Brain pericyte (primary cell): ENCODE measurements around the gene MYOZ1.
"Not testable (repeated sequence)": the region's sequence is repeated elsewhere in the genome, so short reads cannot be mapped to it uniquely, and the experiment has no call there.

Experiments
- DNase-seq: peaks from one replicate; pipeline ENCODE4 v3.0.0-alpha.2; 2012; ENCODE audit warnings: low read depth, low spot score

The MYOZ1 gene, protein sequence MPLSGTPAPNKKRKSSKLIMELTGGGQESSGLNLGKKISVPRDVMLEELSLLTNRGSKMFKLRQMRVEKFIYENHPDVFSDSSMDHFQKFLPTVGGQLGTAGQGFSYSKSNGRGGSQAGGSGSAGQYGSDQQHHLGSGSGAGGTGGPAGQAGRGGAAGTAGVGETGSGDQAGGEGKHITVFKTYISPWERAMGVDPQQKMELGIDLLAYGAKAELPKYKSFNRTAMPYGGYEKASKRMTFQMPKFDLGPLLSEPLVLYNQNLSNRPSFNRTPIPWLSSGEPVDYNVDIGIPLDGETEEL

DNA sequence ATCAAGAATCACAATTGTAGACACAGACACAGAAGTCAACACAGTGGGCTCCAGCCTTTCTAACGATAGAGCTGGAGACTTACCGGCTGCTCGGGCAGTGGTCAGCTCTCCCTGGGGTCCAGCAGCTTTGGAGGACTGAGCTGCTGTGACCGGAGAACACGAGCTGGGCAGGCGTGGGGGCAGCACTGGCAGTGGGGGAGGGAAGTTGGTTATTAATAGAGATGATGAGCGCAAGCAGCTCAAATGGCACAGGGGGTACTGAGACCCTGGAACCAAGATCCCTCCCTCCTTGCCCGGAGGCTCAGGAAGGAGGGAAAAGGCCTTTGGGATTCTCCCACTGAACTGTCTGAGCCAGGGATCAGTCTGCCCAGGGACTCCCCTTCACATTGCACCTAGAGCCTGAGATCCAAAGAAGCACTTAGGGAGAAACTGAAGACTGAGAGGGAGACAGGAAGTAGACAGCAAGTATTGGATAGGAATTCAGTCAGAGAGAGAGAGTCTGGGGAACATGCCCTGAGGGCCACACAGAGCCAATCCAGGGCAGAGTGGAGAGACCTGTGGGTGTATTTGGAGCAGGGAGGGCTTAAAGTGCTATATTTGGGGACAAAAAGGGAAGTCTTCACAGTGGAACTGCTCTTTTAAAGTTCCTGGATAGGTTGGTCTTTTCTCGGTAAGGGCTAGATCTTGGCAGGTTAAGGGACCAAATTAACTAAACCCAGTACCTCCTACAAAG, at the start of gene MYOZ1:
TSS of gene MYOZ1 (minus strand) at position 147 of the 733 bp plus-strand sequence. CDS start 1,457 bp downstream, outside the sequence.
- DNase-seq = no peak

DNA sequence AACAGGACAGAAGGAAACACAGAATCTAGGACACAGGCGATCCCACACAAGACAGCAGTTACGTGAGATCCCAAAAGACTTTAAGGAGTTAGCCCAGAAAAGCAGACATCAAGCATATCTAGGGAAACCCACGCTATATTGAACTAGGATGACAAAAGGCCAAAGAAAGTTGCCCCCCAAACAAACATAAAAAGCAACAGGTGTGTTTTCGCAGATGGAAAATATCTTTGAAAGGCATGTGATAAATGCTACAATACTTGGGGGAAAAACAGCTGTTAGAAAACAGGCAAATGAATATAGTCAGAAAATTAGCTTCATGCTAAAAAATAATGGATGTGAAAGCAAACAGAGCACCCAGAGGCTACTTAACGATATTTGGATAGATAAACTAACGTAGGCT, 49.5 kb upstream of the MYOZ1 start:
- DNase-seq = not testable (repeated sequence)

DNA sequence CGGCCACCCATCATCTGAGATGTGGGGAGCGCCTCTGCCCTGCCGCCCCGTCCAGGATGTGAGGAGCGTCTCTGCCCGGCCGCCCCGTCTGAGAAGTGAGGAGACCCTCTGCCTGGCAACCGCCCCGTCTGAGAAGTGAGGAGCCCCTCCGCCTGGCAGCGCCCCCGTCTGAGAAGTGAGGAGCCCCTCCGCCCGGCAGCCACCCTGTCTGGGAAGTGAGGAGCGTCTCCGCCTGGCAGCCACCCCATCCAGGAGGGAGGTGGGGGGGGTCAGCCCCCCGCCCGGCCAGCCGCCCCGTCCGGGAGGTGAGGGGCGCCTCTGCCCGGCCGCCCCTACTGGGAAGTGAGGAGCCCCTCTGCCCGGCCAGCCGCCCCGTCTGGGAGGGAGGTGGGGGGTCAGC, 48.3 kb upstream of the MYOZ1 start:
- DNase-seq = not testable (repeated sequence)

DNA sequence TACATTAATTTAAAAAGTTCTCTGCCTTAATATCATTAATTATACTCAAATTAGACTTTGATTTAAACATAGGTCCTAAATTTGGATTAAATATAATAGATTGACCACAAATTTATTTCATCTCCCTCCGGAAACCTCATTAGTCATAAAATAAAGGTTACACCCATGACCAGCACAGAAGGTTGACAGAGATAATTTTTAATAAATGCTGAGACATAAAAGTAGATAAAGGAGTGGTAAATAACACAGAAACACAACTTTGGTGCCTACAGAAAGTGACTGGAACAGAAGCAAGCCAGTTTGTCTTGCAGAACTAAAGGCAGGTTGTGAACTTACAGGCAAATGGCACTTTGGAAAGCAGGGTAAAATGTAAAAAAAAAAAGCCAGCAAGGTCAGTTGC, 46.4 kb upstream of the MYOZ1 start:
- not testable (repeated sequence) for DNase-seq

DNA sequence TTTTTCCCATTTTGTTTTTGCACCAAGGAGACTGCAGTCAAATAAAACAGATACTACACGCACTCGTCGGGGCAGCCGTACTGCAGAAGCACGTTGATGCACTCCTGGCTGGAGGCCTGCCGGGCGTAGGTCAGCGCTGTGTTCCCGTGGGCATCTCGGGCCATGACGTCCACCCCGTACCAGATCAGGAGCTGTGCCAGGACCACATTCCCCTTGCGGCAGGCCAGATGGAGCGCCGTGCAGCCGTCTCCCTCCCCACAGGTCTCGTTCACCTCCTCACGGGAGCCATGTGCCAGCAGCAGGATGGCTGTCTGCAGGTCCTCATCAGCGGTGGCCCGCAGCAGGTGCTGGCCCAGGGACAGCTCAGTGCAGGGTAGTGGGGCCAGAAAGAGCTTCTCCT, 33.3 kb upstream of the MYOZ1 start:
- DNase-seq = not testable (repeated sequence)

DNA sequence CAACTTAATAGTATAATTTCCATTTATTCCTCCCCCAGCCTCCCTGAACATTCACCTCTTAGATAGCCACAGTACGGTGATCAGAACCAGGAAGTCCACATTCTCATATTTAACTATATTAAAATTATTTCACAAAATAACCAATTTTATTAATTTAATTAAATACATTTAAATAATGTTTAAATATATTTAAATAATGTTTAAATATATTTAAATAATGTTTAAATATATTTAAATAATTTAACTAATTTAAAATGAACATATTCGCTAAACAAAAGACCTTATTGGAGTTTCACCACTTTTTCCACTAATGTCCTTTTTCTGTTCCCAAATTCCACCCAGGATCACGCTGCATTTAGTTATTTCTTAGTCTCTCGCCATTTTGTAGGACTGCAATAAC, 27.1 kb upstream of the MYOZ1 start:
- DNase-seq = not testable (repeated sequence)

DNA sequence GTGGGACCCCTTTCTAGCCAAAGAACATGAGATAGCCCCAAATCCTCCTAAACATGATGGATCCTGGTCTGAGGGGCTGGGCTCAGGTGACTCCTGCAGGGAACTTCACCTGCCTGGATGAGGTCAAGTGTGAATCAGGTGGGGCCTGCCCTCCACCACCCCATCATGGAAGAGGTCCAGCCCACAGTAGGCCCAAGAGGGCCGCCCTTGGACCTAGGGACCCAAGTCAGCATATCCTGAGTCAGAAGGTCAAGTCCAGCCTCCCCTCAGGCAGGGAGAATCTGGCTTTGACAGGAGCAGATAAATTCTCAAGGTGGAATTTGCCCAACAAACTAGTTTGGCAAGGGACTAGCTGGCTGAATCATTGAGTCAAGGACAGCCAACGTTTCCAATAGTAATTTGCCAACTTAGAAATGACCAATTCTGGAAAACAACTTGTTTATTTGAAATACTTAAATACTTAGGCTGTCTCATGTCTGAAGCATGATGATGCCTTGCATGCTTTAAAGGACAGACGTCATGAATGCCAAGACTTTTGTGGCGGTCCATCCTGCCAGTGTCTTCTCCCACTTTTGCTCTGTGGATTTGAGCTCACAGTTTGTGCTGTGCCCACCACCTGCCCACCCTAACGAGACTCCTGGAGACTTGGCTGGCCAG, 25.0 kb upstream of the MYOZ1 start:
- DNase-seq = not testable (repeated sequence)

DNA sequence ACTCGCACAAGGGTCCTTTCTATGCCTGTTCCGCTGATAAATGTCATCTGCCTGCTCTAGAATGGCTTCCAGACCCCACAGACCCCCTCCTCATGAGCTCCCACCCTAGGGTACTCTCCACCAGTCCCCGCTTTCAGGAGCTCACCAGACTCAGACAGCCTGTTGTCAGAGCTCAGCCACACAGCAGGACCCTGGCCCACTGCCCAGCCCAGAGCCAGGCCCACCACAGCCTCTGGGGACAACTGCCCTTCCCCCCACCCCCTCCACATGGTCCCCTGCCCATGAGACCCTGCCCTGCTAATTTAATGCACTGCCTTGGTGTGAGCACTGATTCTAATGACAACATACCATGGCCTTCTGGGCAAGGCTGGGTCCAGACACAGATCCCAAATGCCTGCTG, 24.3 kb upstream of the MYOZ1 start:
- DNase-seq = not testable (repeated sequence)

DNA sequence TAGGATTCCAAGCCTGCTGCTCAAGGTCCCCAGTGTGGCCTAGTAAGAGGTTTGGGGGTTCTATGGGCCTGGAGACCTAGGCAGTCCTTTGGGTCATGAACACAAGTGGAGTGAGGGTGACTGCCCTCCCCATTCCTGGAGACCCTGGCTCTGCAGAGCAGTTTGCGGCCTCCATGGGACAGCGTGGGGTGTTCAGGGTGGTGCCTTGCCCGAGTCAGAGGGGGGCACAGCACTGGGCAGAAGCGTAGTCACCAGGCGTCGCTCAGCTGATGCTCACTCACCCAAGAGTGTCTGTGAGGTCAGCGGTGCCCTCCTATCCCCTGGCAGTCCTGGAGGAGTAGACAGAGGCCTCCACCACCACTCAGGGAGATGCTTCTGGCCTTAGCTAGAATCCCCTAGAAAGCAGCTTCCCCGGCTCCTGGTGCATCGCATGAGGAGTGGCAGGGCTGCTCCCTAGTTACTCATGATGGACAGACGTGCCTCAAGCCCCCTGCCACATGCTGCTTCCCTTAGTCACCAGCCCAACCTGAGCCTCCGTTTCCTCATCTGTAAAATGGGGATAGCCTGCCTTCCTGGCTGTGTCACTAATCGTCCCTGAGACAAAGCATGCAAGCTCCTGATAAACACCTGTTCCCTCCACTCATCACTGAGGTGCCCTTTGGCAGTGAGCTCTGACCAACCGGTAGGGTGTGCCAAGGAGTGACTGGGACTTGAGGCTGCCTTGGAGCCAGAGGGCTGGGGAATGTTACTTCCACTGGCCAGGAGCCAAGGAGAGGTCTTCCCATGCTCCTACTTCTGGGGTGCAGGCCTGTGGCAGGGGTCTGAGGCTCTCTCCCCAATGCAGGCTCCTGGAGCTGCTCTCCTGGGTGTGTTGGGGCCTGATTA, 23.1 kb upstream of the MYOZ1 start:
- DNase-seq = not testable (repeated sequence)

DNA sequence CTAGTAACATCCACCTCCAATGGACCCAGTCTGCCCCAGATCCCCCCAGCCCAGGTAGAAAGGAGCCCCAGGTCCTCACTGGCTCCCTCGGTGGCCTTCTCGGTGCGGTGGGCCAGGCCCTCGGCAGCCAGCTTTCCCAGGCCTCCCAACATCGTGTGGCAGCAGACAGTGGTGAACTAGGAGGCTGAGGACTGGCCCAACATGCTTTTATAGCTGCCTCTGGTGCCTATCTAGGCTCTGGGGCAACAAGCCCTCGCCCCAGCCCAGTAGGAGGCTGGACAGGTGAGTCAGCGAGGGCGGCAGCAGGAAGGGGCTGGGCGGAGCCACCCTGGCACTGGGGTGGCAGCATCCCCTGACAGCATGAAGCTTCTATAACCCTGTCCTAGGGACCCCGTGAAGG, 22.3 kb upstream of the MYOZ1 start:
- DNase-seq = not testable (repeated sequence)

DNA sequence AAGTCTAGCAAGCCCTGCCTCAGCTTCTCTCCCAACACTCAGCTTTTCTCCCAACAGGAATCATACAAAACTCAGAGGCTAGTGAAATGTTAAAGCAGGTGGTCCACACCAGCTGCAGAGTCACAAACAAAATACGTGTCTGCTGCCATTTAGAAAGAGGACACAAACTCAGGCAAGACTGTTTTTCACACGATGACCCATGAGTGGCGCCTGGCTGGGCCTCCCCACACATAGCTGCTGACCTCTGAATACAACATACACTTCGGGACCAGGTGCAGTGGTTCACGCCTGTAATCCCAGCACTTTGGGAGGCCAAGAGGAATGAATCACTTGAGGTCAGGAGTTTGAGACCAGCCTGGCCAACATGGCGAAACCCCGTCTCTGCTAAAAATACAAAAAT, 21.4 kb upstream of the MYOZ1 start:
- DNase-seq = not testable (repeated sequence)

DNA sequence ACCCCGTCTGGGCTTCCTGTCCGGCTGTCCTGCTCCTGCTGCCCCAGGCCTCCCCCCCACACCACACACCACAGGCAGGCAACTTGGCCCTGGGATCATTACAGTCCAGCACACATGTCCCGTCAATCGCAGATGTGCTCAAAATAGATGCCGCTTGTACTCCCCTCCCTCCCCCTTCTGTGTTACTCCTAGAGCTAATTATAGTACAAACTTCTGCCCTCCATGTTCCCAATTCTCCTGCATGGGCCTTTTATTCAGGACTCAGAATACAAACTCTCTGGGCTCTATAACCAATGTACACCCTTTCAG, 14.7 kb upstream of the MYOZ1 start, which contains the start of gene SYNPO2L:
TSS of gene SYNPO2L (minus strand) at position 40 of the 309 bp plus-strand sequence. CDS start 107 bp downstream, outside the sequence.
- no peak for DNase-seq

DNA sequence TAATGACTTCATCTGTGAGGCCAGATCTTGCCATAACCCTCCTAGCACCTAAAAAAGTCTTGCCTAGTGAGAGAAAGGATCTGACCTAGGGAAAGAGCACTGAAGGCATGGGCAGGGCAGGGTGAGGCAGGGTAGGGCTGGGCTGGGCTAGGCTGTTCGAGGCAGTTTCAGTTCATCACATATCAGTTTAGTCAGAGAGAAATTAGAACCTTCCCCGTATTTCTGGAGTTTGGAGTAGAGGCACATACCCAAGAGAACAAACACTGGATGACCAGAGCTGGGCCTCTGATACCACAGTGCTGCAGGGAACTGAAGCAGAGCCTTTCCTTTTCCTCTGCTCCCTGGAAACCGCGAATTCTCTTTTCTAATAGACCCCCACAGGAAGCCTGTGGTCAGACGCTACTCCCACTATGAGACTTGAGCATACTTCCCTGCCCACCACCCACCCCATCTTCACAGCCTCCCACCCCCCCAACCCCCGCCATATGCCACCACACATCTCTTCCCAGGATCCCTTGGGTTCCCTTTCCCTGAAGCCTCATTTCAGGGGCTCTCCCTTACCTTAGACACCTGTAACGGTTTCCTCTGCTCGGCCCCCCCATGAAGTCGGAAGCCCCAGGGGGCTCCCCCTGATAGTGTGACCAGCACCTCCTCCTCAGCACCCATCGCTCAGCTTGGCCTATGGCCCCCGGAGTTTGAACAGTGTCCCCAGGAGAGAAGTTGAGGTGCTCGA, 14.1 kb upstream of the MYOZ1 start:
- DNase-seq = no peak

DNA sequence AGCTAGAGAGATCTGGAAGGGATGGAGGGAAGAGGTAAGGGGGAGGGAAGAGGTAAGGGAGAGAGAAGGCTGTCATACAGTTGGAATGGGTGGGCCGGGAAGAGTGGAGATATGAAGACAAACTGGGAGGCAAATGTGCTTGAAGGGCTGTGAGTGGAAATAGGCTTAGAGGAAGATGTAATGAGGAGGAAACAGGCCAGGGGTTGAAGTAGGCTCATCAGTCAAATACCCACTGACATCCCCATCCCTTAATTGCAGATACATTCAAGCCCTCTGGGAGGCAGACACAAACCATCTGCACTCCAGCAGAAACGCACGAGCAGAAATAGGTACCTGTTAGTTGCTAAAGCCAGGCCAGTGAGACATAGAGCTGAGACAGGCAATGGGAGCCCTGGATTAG, 12.4 kb upstream of the MYOZ1 start:
- DNase-seq = no peak

DNA sequence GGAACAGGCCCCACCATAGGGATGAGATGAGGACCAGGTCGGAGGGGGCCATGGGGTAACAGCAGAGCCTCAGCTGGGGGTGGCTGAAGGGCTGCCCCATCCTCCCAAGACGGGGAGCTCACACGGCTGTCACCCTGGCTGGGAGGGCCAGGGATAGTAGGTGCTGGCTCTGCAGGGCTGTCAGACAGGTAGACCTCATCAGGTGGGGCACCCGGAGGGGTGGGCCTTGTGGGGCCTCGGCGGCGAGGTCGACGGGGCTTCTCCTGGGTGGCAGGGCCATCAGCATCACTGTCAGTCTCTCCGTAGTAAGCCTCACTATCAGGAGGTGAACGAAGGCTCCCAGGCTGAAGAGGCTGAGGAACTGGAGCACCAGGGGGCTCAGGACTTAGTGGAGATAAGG, 11.9 kb upstream of the MYOZ1 start:
- no peak for DNase-seq

DNA sequence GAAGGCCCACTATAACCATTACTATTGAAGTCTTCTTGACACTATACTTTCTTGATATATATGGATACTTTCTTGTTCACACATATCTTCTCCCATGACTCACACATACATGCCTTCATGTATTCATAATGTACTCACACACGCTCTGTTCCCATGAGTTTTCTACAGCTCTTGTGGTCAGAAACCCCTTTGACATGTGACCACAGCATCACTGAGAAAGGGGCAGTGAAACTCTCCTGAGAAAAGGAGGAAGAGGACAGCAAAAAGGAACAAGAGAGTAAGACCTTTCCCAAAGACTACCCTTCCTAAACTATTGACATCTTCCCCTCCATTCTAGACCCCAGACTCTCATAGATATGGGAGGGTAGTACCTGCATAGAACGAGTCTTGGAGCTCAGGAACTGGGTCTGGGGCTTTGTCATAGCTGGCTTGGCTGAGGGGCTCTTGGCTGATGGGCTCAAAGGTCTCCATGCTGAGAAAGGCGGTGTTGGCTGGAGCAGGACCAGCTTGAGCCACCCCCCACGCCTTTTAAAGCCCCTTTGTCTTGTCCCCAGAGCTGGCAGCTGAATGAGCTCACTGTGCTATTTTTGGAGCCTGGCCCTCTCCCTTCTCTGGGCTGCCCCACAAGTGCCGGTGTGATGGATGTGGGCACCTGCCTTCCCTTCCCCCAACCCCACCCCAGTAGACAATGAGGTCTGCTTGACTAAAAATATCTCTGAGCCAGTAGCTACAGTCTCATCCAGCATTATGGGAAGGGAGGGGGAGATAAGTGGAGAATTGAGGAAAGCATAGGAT, 9.5 kb upstream of the MYOZ1 start:
- no peak for DNase-seq

DNA sequence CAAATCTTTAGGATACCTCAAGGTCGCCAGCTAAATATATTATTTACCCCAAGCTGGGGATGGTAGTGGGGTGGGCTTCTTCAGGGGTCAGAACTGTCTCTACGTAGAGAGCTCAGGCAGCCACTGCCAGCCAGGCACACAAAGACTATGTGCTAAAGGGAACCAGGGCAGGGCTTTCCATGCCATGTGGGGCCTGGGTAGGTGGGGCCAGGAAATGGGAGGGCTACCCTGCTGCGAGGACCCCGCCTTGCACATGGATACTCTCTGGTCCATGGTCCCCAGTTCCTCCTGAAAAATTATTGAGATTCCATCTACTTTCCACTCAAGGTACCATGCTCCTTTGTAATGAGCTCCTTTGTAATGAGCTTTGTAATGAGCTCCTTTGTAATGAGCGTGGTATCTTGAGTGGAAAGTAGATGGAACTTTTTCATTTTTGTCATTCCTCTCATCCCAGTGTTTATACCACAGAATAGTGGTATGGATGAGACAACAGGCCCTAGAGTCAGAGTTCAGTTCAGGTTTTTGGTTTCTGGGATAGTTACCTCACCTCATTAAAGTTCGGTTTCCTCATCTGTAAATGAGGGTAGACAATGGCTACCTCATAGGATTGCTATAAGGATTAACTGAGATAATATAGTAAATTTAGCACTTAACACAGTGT, 8.7 kb upstream of the MYOZ1 start:
- no peak for DNase-seq

DNA sequence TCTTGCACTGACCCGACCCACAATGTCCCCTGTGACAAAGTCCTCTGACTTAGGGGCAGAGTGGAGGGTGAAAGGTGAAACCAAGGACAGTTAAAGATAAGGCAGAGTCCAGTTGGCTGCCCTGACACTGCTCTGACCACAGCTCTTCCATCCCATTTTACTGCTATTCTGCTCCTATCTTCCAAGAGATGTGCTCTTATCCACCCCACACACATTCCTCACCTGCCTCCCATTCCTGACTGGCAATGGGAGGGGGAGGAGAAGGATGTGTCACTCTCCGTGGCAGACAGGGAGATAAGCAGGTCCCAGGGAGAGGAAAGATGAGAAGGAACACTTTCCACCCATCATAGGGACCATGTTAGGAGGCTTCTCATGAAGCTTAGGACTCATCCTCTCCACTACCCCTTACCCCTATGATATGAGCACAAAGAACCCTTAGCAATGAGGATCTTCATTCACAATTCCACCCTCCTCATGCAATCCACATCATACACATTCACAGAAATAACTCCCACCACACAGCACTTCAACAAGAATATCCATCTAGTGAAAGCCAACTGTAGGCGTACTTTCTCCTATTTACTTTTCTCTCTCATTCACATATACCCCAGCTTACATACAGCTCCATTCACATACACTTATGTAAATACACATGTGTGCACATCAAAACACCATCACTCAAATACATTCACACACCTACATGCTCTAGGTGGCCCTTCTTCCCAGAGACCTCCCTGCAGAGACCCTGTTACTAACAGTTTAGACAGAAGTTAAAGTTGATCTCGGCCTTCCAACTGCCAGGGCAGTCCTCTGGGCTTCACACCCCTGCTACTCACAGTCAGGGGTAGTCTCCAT, 7.9 kb upstream of the MYOZ1 start:
- DNase-seq = no peak
